HepG2 (cell line): ENCODE results near the gene CTIF. TPM values are rescaled to one million over a fixed set of nuclear protein-coding genes. Genes with fewer than 3 reads are reported as not detected.

Experiments used
- RFXAP ChIP-seq: sonication (generic); formaldehyde crosslinking; IDR thresholded peaks from 2 replicates; pipeline ENCODE4 v1.4.0; 2020; ENCODE audit warnings: missing genetic modification reagents, borderline replicate concordance
- SALL1 ChIP-seq: sonication (generic); formaldehyde crosslinking; IDR thresholded peaks from 2 replicates; pipeline ENCODE4 v1.8.0; 2022; ENCODE audit warnings: mild to moderate bottlenecking, missing genetic modification reagents
- SRY ChIP-seq: sonication (generic); formaldehyde crosslinking; IDR thresholded peaks from 2 replicates; pipeline ENCODE4 v1.8.0; 2022; ENCODE audit warnings: mild to moderate bottlenecking, missing genetic modification reagents
- ZNF17 ChIP-seq: sonication (generic); formaldehyde crosslinking; IDR thresholded peaks from 2 replicates; pipeline ENCODE4 v1.5.0; 2020; ENCODE audit warnings: mild to moderate bottlenecking, missing genetic modification reagents
- polyA plus RNA-seq, 8 experiments: library from polyadenylated mRNA; depleted of rRNA in 3 of 8; stranded (reverse) in 7 of 8; unstranded in 1 of 8; fragments of >200 nt; fragmentation: Illumina TruSeq in 4 of 8; extraction: Trizol in 4 of 8; gene quantifications; 2 replicates each; pipeline versions ENCODE4 v1.2.1 to v1.2.3, GENCODE V29; 2011 to 2016; ENCODE audit warnings: low read depth in 4 of 8, missing spikeins in 1 of 8, mixed read lengths in 1 of 8; ENCODE audit not compliant: insufficient read depth in 1 of 8
- total RNA-seq, 5 experiments: library from RNA; depleted of rRNA; stranded (reverse); fragments of >200 nt; fragmentation: Illumina TruSeq; extraction: Trizol; gene quantifications; 2 replicates each; pipeline ENCODE4 v1.2.3, GENCODE V29; 2016; ENCODE audit warnings: low read depth in 1 of 5
- TF ChIP-seq, protein P1 (sequence below): sonication (generic); formaldehyde crosslinking; IDR thresholded peaks from 2 replicates; pipeline ENCODE4 v1.5.0; 2020; ENCODE audit warnings: mild to moderate bottlenecking, missing genetic modification reagents, borderline replicate concordance
- TF ChIP-seq, protein P2 (sequence below): sonication (generic); formaldehyde crosslinking; IDR thresholded peaks from 2 replicates; pipeline ENCODE4 v1.4.0; 2020; ENCODE audit warnings: mild to moderate bottlenecking, missing genetic modification reagents, borderline replicate concordance
- TF ChIP-seq, protein P3 (sequence below): sonication (generic); formaldehyde crosslinking; IDR thresholded peaks from 2 replicates; pipeline ENCODE4 v1.4.0; 2020; ENCODE audit warnings: missing genetic modification reagents

Gene CTIF
- total and polyA plus RNA-seq, 2 of the 13 experiments (the other 11 are each of a cell fraction or from before 2014, with no cell fraction given): 18.2 to 28.0 TPM

DNA sequence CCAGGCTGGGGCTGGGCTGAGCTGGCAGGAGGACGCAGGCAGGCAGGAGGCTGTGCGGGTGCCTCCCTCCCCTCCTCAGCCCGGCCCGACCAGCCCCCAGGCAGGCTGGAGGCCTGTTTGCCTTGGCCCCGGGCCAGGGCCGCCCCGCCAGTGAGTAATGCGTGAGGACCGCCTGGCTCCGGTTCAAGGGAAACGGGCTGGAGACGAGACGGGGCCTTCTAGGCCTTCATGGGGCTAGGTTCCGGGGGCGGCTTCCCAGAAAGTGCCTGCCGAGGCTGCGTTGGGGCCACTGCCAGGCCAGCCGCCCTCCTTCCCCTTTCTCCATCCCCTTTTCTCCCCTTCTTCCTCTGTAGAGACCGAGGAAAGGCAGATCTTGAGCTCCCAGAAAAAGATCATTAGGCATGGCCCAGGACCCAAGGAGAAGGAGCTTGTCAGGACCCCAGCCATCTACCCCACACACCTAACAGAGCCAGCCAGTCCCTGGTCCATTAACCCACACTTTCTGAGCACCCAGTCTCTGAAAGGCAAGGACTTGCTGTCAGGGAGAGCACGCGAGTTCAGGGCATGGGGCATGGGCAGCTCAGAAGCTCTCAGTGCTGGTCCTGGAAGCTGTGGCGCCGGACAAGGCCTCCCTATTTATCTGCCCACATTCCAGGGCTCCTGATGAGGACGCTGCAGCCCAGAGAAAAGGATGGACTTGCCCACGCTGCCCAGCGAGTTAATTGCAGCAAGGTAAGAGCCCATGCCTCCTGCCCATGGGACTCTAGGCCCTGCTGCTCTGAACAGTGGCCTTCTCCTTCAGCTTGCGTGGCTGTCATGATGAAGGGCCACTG lies 363.4 kb downstream of the CTIF start (continued):
- TF ChIP-seq, protein P1, sequence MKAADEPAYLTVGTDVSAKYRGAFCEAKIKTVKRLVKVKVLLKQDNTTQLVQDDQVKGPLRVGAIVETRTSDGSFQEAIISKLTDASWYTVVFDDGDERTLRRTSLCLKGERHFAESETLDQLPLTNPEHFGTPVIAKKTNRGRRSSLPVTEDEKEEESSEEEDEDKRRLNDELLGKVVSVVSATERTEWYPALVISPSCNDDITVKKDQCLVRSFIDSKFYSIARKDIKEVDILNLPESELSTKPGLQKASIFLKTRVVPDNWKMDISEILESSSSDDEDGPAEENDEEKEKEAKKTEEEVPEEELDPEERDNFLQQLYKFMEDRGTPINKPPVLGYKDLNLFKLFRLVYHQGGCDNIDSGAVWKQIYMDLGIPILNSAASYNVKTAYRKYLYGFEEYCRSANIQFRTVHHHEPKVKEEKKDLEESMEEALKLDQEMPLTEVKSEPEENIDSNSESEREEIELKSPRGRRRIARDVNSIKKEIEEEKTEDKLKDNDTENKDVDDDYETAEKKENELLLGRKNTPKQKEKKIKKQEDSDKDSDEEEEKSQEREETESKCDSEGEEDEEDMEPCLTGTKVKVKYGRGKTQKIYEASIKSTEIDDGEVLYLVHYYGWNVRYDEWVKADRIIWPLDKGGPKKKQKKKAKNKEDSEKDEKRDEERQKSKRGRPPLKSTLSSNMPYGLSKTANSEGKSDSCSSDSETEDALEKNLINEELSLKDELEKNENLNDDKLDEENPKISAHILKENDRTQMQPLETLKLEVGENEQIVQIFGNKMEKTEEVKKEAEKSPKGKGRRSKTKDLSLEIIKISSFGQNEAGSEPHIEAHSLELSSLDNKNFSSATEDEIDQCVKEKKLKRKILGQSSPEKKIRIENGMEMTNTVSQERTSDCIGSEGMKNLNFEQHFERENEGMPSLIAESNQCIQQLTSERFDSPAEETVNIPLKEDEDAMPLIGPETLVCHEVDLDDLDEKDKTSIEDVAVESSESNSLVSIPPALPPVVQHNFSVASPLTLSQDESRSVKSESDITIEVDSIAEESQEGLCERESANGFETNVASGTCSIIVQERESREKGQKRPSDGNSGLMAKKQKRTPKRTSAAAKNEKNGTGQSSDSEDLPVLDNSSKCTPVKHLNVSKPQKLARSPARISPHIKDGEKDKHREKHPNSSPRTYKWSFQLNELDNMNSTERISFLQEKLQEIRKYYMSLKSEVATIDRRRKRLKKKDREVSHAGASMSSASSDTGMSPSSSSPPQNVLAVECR (CRISPR knock-in tag): peak; percentile 82; the same call in 1 of the 2 replicates
- TF ChIP-seq, protein P2, sequence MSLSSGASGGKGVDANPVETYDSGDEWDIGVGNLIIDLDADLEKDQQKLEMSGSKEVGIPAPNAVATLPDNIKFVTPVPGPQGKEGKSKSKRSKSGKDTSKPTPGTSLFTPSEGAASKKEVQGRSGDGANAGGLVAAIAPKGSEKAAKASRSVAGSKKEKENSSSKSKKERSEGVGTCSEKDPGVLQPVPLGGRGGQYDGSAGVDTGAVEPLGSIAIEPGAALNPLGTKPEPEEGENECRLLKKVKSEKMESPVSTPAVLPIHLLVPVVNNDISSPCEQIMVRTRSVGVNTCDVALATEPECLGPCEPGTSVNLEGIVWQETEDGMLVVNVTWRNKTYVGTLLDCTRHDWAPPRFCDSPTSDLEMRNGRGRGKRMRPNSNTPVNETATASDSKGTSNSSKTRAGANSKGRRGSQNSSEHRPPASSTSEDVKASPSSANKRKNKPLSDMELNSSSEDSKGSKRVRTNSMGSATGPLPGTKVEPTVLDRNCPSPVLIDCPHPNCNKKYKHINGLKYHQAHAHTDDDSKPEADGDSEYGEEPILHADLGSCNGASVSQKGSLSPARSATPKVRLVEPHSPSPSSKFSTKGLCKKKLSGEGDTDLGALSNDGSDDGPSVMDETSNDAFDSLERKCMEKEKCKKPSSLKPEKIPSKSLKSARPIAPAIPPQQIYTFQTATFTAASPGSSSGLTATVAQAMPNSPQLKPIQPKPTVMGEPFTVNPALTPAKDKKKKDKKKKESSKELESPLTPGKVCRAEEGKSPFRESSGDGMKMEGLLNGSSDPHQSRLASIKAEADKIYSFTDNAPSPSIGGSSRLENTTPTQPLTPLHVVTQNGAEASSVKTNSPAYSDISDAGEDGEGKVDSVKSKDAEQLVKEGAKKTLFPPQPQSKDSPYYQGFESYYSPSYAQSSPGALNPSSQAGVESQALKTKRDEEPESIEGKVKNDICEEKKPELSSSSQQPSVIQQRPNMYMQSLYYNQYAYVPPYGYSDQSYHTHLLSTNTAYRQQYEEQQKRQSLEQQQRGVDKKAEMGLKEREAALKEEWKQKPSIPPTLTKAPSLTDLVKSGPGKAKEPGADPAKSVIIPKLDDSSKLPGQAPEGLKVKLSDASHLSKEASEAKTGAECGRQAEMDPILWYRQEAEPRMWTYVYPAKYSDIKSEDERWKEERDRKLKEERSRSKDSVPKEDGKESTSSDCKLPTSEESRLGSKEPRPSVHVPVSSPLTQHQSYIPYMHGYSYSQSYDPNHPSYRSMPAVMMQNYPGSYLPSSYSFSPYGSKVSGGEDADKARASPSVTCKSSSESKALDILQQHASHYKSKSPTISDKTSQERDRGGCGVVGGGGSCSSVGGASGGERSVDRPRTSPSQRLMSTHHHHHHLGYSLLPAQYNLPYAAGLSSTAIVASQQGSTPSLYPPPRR (CRISPR knock-in tag): peak; percentile 68; the same call in 1 of the 2 replicates
- TF ChIP-seq RFXAP (CRISPR knock-in tag) (peak; percentile 52; the same call in 1 of the 2 replicates), ZNF17 (CRISPR knock-in tag) (no peak), SALL1 (CRISPR knock-in tag) (peak; percentile 91), SRY (0 out of 2 replicates have a peak, but pooled peaks have one; percentile 38)
- TF ChIP-seq, protein P3, sequence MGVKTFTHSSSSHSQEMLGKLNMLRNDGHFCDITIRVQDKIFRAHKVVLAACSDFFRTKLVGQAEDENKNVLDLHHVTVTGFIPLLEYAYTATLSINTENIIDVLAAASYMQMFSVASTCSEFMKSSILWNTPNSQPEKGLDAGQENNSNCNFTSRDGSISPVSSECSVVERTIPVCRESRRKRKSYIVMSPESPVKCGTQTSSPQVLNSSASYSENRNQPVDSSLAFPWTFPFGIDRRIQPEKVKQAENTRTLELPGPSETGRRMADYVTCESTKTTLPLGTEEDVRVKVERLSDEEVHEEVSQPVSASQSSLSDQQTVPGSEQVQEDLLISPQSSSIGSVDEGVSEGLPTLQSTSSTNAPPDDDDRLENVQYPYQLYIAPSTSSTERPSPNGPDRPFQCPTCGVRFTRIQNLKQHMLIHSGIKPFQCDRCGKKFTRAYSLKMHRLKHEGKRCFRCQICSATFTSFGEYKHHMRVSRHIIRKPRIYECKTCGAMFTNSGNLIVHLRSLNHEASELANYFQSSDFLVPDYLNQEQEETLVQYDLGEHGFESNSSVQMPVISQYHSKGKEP (CRISPR knock-in tag): no peak
